ENCODE data around the gene LHX2.

Gene LHX2

GRCh38 chr9:124068251-124068650 is 56.7 kb downstream of the LHX2 start:
- DNase-seq = no peak

- no peak for DNase-seq
Measured at GRCh38 chr9:124074746-124075145, 63.2 kb downstream of the LHX2 start.

GRCh38 chr9:124075761-124076160 is 64.2 kb downstream of the LHX2 start:
- no peak for DNase-seq

GRCh38 chr9:124077915-124078572 is 66.5 kb downstream of the LHX2 start:
- DNase-seq = no peak

GRCh38 chr9:124078641-124079040 is 67.1 kb downstream of the LHX2 start:
- DNase-seq = no peak

- DNase-seq = no peak
Measured at GRCh38 chr9:124079176-124079925, 67.8 kb downstream of the LHX2 start.

- DNase-seq = no peak
Measured at GRCh38 chr9:124082622-124083021, 71.1 kb downstream of the LHX2 start.
